Measurements from ENCODE around the gene XPC. TPM values are rescaled to one million over a fixed set of nuclear protein-coding genes. Genes with fewer than 3 reads are reported as not detected.

XPC gene
- total RNA-seq, 5 donors from 2014 or later (not counting 1 experiment from before 2014, with no cell fraction given): 67.8 to 90.7 (median 76.9) TPM

DNA sequence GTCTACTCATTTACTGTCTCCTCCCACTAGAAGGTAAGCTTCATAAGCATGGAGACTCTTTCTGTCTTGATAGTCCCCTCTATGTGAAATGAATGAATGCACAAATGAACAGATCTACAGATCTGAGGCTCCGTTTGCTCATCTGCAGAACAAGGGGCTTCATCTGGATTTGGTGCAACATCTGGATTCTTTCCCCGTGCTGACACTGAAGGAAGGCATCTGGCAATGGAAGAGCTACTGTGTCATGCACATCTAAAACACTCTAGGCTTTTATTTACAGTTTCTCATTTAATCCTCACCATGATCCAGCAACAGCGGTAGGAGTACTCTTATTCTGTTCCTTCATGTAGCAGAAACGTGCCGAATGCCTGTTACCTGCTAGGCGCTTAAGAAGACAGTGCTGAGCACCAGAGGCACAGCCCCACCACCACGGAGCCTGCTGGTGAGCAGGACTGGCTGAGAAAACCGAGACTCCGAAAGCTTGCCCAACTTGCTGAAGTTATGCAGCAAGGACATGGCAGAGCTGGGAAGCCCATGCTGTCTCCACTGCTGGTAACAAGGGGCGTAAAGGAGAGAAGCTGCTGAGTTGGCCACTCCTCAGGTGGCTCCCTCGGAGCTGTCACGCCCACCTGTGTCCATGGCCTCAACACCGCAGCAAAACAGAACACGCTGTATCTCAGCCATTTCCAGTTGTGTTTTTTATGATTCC lies 31.3 kb upstream of the XPC start:
- H3K4me1 Mint-ChIP-seq: no peaks in the 10 kb centered on the region
- no peaks in the 10 kb centered on the region for H3K36me3 Mint-ChIP-seq
- CTCF ChIA-PET: interaction anchor here in 1 of 2 donors (0.9 kb wide), 1 partner anchor 313 kb away, joined by 3 read pairs; no protein-coding TSS in a partner anchor
- H3K9me3 Mint-ChIP-seq: no peaks in the 10 kb centered on the region
- H3K27ac ChIP-seq (ENCODE audit: low read length): no peak overlapping the region
- no peak overlapping the region for H3K4me3 Mint-ChIP-seq
- DNase-seq (no peak), ATAC-seq (replicated peaks in 1 of 4) (no peak)
- WGBS (ENCODE audit: insufficient coverage): 90% methylated on average over 10 of the region's 14 CpGs
- no peaks in the 10 kb centered on the region for H3K9me3 ChIP-seq
- no peak overlapping the region for H3K27ac Mint-ChIP-seq
- H3K27me3 Mint-ChIP-seq: no peaks in the 10 kb centered on the region
- POLR2A ChIA-PET: interaction anchor here in 1 of 2 donors (0.7 kb wide), 1 partner anchor 9 kb away, joined by 5 read pairs; no protein-coding TSS in a partner anchor
- no peaks in the 10 kb centered on the region for H3K36me3 ChIP-seq (ENCODE audit: control insufficient read depth in 2 of 2, extremely low read depth in 1 of 2, insufficient read depth in 1 of 2, low read length in 1 of 2)
- H3K4me1 ChIP-seq (ENCODE audit: control insufficient read depth in 1 of 2, extremely low read depth in 1 of 2, insufficient read depth in 2 of 2, low read length in 2 of 2): no peaks in the 10 kb centered on the region
- H3K4me3 ChIP-seq (ENCODE audit: control insufficient read depth in 1 of 2, extremely low read depth in 1 of 2, low read length in 1 of 2): no peak overlapping the region
- no peaks in the 10 kb centered on the region for H3K27me3 ChIP-seq (replicated peaks in 1 of 2; ENCODE audit: control insufficient read depth in 2 of 2, extremely low read depth in 1 of 2, insufficient read depth in 2 of 2, low read length in 1 of 2)

DNA sequence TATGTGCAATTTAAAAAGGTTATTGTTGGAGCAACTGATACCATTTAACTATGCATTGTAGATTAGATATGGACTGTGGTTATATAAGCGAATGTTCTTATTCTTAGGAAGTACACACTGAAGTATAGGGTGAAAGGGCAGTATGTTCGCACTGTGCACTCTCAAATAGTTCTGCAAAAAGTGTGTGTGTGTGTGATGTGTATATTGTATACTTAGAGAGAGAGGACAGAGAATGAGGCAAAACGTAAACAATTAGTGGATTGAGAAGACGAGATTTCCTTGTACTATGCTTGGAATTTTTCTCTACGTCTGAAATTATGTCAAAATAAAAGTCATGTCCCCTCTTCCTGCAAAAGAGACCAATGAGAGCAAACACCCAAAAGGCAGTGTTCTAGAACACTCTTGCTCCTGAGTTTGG lies 30.6 kb upstream of the XPC start:
- no peak overlapping the region for H3K4me3 Mint-ChIP-seq
- H3K36me3 ChIP-seq (ENCODE audit: control insufficient read depth in 2 of 2, extremely low read depth in 1 of 2, insufficient read depth in 1 of 2, low read length in 1 of 2): no peaks in the 10 kb centered on the region
- no peaks in the 10 kb centered on the region for H3K9me3 Mint-ChIP-seq
- ATAC-seq (replicated peaks in 1 of 4) (no peak), DNase-seq (no peak)
- no peak overlapping the region for H3K4me3 ChIP-seq (ENCODE audit: control insufficient read depth in 1 of 2, extremely low read depth in 1 of 2, low read length in 1 of 2)
- H3K36me3 Mint-ChIP-seq: no peaks in the 10 kb centered on the region
- no peaks in the 10 kb centered on the region for H3K4me1 Mint-ChIP-seq
- H3K27me3 Mint-ChIP-seq: no peaks in the 10 kb centered on the region
- no peaks in the 10 kb centered on the region for H3K27me3 ChIP-seq (replicated peaks in 1 of 2; ENCODE audit: control insufficient read depth in 2 of 2, extremely low read depth in 1 of 2, insufficient read depth in 2 of 2, low read length in 1 of 2)
- no peak overlapping the region for H3K27ac ChIP-seq (ENCODE audit: low read length)
- 100% methylated on average over 2 of the region's 5 CpGs for WGBS (ENCODE audit: insufficient coverage)
- POLR2A ChIA-PET: no interaction called here
- H3K4me1 ChIP-seq (ENCODE audit: control insufficient read depth in 1 of 2, extremely low read depth in 1 of 2, insufficient read depth in 2 of 2, low read length in 2 of 2): no peaks in the 10 kb centered on the region
- CTCF ChIA-PET: no interaction called here
- H3K27ac Mint-ChIP-seq: no peak overlapping the region
- no peaks in the 10 kb centered on the region for H3K9me3 ChIP-seq

DNA sequence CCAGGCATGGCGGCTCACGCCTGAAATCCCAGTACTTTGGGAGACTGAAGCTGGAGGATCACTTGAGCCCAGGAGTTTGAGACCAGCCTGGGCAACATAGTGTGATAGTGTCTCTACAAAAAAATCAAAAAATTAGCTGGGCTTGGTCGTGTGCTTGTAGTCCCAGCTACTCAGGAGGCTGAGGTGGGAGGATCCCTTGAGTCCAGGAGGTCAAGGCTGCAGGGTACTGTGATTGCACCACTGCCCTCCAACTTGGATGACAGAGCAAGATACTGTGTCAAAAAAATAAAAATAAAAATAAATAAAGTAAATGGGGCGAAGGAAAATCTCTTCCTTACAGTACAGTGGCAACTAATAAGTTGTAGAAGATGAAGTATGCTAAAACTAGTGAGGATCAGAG lies 29.8 kb upstream of the XPC start:
- no peak overlapping the region for H3K4me3 ChIP-seq (ENCODE audit: control insufficient read depth in 1 of 2, extremely low read depth in 1 of 2, low read length in 1 of 2)
- Mint-ChIP-seq H3K9me3 (no peaks in the 10 kb centered on the region), H3K36me3 (no peaks in the 10 kb centered on the region), H3K4me3 (no peak overlapping the region), H3K27ac (no peak overlapping the region), H3K27me3 (no peaks in the 10 kb centered on the region), H3K4me1 (peaks cover 4 to 5% (median 4%) of the 10 kb centered on the region in 3 donors)
- DNase-seq: no peak
- H3K27ac ChIP-seq (ENCODE audit: low read length): no peak overlapping the region
- ChIA-PET CTCF (interaction anchor here in 1 of 2 donors (0.7 kb wide), 1 partner anchor 718 kb away, joined by 3 read pairs; no protein-coding TSS in a partner anchor), POLR2A (no interaction called here)
- ATAC-seq (replicated peaks in 1 of 4): no peak
- 100% methylated on average over 2 of the region's 4 CpGs for WGBS (ENCODE audit: insufficient coverage)
- no peaks in the 10 kb centered on the region for H3K27me3 ChIP-seq (replicated peaks in 1 of 2; ENCODE audit: control insufficient read depth in 2 of 2, extremely low read depth in 1 of 2, insufficient read depth in 2 of 2, low read length in 1 of 2)
- no peaks in the 10 kb centered on the region for H3K9me3 ChIP-seq
- H3K36me3 ChIP-seq (ENCODE audit: control insufficient read depth in 2 of 2, extremely low read depth in 1 of 2, insufficient read depth in 1 of 2, low read length in 1 of 2): no peaks in the 10 kb centered on the region
- peaks cover 0 to 5% of the 10 kb centered on the region in 2 experiments for H3K4me1 ChIP-seq (ENCODE audit: control insufficient read depth in 1 of 2, extremely low read depth in 1 of 2, insufficient read depth in 2 of 2, low read length in 2 of 2)

DNA sequence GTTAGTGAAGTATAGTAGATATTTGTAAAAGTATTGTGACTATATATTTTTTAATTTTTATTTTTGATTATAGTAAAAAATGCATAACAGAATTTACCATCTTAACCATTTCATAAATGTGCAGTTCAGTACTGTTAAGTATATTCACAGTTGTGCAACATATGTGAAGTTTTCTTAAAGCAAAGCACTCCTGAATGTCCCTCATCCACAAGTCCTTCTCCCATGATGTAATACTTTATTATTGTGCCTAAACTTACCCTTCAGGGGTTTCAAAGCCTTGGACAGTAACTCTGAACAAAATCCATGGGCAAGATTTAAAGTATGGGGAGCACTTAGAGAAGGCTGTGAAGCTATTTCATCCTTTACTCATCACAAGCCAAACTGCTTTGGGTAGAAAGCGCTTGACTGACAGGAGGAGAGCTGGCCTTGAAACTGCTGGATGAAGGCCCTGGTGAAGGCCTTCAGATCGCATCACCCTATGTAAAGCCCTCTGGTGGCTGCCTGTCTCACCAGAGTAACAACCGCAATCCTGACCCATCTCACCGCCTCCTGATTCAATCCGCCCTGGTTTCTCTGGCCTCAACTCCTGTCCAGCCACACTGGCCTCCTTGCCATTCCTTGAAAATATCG lies 28.3 kb upstream of the XPC start:
- DNase-seq (no peak), ATAC-seq (replicated peaks in 1 of 4) (no peak)
- POLR2A ChIA-PET: no interaction called here
- H3K9me3 ChIP-seq: no peaks in the 10 kb centered on the region
- peaks cover 4 to 5% (median 5%) of the 10 kb centered on the region in 3 donors for H3K4me1 Mint-ChIP-seq
- H3K4me3 ChIP-seq (ENCODE audit: control insufficient read depth in 1 of 2, extremely low read depth in 1 of 2, low read length in 1 of 2): no peak overlapping the region
- H3K27me3 ChIP-seq (replicated peaks in 1 of 2; ENCODE audit: control insufficient read depth in 2 of 2, extremely low read depth in 1 of 2, insufficient read depth in 2 of 2, low read length in 1 of 2): no peaks in the 10 kb centered on the region
- no peak overlapping the region for H3K4me3 Mint-ChIP-seq
- H3K27ac Mint-ChIP-seq: no peak overlapping the region
- no peaks in the 10 kb centered on the region for H3K9me3 Mint-ChIP-seq
- H3K36me3 Mint-ChIP-seq: no peaks in the 10 kb centered on the region
- CTCF ChIA-PET: interaction anchor here in 1 of 2 donors (0.6 kb wide), 1 partner anchor 396 kb away, joined by 3 read pairs; no protein-coding TSS in a partner anchor
- H3K27me3 Mint-ChIP-seq: no peaks in the 10 kb centered on the region
- no peak overlapping the region for H3K27ac ChIP-seq (ENCODE audit: low read length)
- peaks cover 0 to 7% of the 10 kb centered on the region in 2 experiments for H3K4me1 ChIP-seq (ENCODE audit: control insufficient read depth in 1 of 2, extremely low read depth in 1 of 2, insufficient read depth in 2 of 2, low read length in 2 of 2)
- WGBS (ENCODE audit: insufficient coverage): 90% methylated on average over 5 of the region's 6 CpGs
- no peaks in the 10 kb centered on the region for H3K36me3 ChIP-seq (ENCODE audit: control insufficient read depth in 2 of 2, extremely low read depth in 1 of 2, insufficient read depth in 1 of 2, low read length in 1 of 2)

DNA sequence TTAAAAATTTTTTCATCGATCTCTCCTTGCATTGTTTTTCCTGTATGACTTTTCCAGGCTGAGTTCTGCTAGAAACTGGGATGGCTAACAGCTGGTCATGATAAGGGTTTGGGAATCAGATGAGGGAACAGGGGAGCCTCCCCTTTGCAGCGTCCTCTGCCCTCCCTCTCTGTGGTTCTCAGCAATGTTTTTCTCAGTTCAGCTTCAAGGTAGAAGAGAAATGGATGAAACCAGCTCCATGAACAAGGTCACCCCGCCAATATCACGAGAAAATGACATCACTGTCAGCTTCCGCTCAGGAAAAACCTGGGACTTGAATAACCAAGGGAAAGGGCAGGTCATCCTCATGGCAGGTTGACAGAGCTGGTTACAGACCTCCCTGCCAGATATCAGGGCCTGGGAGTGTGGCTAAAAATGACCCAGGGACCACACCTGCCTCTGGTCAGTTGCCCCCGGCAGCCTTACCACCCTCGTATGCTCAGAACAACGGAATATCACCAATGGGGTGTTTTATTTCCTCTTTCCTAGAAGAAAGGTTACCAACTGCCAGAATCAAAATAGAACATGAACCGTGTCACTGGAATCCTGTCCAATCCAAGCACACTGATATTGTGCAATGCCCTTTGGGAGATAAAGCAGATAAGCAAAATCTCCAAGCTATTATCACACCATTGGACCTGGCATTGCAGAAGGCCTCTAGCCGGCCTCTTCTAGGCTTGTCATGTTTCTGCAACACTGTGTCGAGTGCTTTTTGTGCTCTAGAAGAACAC lies 26.3 kb upstream of the XPC start:
- Histone ChIP-seq H3K27me3 (replicated peaks in 1 of 2; ENCODE audit: control insufficient read depth in 2 of 2, extremely low read depth in 1 of 2, insufficient read depth in 2 of 2, low read length in 1 of 2) (no peaks in the 10 kb centered on the region), H3K4me1 (ENCODE audit: control insufficient read depth in 1 of 2, extremely low read depth in 1 of 2, insufficient read depth in 2 of 2, low read length in 2 of 2) (peaks cover 0 to 7% of the 10 kb centered on the region in 2 experiments), H3K4me3 (ENCODE audit: control insufficient read depth in 1 of 2, extremely low read depth in 1 of 2, low read length in 1 of 2) (no peak overlapping the region), H3K27ac (ENCODE audit: low read length) (no peak overlapping the region), H3K9me3 (no peaks in the 10 kb centered on the region), H3K36me3 (ENCODE audit: control insufficient read depth in 2 of 2, extremely low read depth in 1 of 2, insufficient read depth in 1 of 2, low read length in 1 of 2) (peaks cover 0 to 9% of the 10 kb centered on the region in 2 donors)
- Mint-ChIP-seq H3K4me3 (no peak overlapping the region), H3K4me1 (peaks cover 4 to 5% (median 5%) of the 10 kb centered on the region in 3 donors), H3K27me3 (no peaks in the 10 kb centered on the region), H3K36me3 (peaks cover 5% of the 10 kb centered on the region), H3K27ac (no peak overlapping the region), H3K9me3 (no peaks in the 10 kb centered on the region)
- CTCF ChIA-PET: interaction anchor here (1.3 to 2.1 kb wide), 5 partner anchors 9 to 716 kb away, joined by 3 to 15 read pairs (median 5); no protein-coding TSS in a partner anchor
- POLR2A ChIA-PET: no interaction called here
- DNase-seq: no peak
- no peak for ATAC-seq (replicated peaks in 1 of 4)
- 73% methylated on average over 8 of the region's 11 CpGs for WGBS (ENCODE audit: insufficient coverage)

DNA sequence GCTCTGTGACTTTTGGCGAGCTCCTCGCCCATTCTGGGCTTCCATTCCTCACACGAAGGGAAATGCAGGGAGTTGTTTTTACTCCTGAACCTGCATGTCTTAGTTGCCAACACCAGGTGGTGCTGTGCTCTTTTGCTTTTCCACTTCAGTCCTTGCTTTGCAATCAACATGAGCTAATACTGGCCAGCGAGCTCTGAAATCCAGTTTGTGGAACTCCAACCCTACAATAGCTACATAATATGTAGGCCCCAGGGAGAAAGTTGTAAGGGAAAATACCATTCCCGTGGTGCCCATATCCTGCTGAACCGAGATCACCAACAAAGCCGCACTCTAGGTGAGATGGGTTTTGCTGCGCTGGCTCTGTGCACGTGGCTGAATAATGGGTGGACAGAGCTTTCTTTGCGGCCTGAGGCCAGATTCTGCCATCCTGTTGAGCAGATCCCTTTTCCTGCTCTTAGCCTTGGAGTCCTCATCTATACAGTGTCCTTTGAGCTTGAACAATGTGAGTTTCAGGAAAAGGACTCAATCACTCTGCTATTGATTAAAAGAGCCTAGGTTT lies 25.2 kb upstream of the XPC start:
- Histone ChIP-seq H3K27me3 (replicated peaks in 1 of 2; ENCODE audit: control insufficient read depth in 2 of 2, extremely low read depth in 1 of 2, insufficient read depth in 2 of 2, low read length in 1 of 2) (no peaks in the 10 kb centered on the region), H3K9me3 (no peaks in the 10 kb centered on the region), H3K27ac (ENCODE audit: low read length) (no peak overlapping the region), H3K4me1 (ENCODE audit: control insufficient read depth in 1 of 2, extremely low read depth in 1 of 2, insufficient read depth in 2 of 2, low read length in 2 of 2) (peaks cover 0 to 7% of the 10 kb centered on the region in 2 experiments), H3K36me3 (ENCODE audit: control insufficient read depth in 2 of 2, extremely low read depth in 1 of 2, insufficient read depth in 1 of 2, low read length in 1 of 2) (peaks cover 0 to 13% of the 10 kb centered on the region in 2 donors), H3K4me3 (ENCODE audit: control insufficient read depth in 1 of 2, extremely low read depth in 1 of 2, low read length in 1 of 2) (no peak overlapping the region)
- peak; percentile 44 to 69 (median 55) for ATAC-seq (replicated peaks in 1 of 4)
- H3K36me3 Mint-ChIP-seq: peaks cover 16% of the 10 kb centered on the region
- no peaks in the 10 kb centered on the region for H3K27me3 Mint-ChIP-seq
- no peak overlapping the region for H3K4me3 Mint-ChIP-seq
- ChIA-PET CTCF (interaction anchor here (0.6 to 2.1 kb wide), 17 partner anchors 8 to 718 kb away, joined by 3 to 15 read pairs (median 4); partner anchors contain the start of genes LSM3 (in 1 of the 2), SLC6A6 (in 1 of the 2) and XPC (in 1 of the 2)), POLR2A (interaction anchor here in 1 of 2 donors (0.5 to 0.6 kb wide), 2 partner anchors 191 to 955 kb away, joined by 3 to 6 read pairs; no protein-coding TSS in a partner anchor)
- WGBS (ENCODE audit: insufficient coverage): 44% methylated on average over 5 of the region's 10 CpGs
- peaks cover 4 to 5% (median 5%) of the 10 kb centered on the region in 3 donors for H3K4me1 Mint-ChIP-seq
- peak overlapping the region in 1 of 2 donors; percentile 64 for H3K27ac Mint-ChIP-seq
- H3K9me3 Mint-ChIP-seq: no peaks in the 10 kb centered on the region
- peak in 28 of 35 experiments; percentile 9 to 71 (median 23) for DNase-seq

Data from T-cell (primary cell).